DOHH2 (cell line): Measurements from ENCODE around the gene BCAS1.

Source experiments
- H3F3A ChIP-seq: fragments of 200-600 bp; sonication (generic), shearing (Covaris generic); 2 replicates; pipeline ENCODE4 v1.6.0; 2016; ENCODE audit warnings: antibody characterized with exemption, mild to moderate bottlenecking; ENCODE audit not compliant: control insufficient read depth, insufficient read depth
- H3K27ac ChIP-seq: fragments of 200-600 bp; sonication (generic); 2 replicates; pipeline ENCODE4 v1.5.1; 2014; ENCODE audit warnings: low read depth, mild to moderate bottlenecking, low read length, moderate library complexity
- H3K27me3 ChIP-seq: fragments of 200-600 bp; sonication (generic); 2 replicates; pipeline ENCODE4 v1.6.1; 2014; ENCODE audit warnings: mild to moderate bottlenecking, low read length, mixed read lengths; ENCODE audit not compliant: control insufficient read depth
- H3K36me3 ChIP-seq: fragments of 200-600 bp; sonication (generic); 2 replicates; pipeline ENCODE4 v1.6.1; 2014; ENCODE audit warnings: mild to moderate bottlenecking, low read length, moderate library complexity, mixed read lengths; ENCODE audit not compliant: control insufficient read depth
- H3K4me1 ChIP-seq: fragments of 200-600 bp; sonication (generic); 2 replicates; pipeline ENCODE4 v1.6.1; 2014; ENCODE audit warnings: mild to moderate bottlenecking, low read length, mixed read lengths; ENCODE audit not compliant: control insufficient read depth
- H3K4me2 ChIP-seq: fragments of 200-600 bp; sonication (generic); 2 replicates; pipeline ENCODE4 v1.6.0; 2014; ENCODE audit warnings: mild to moderate bottlenecking, low read length, moderate library complexity
- H3K4me3 ChIP-seq: fragments of 200-600 bp; sonication (generic); 2 replicates; pipeline ENCODE4 v1.5.1; 2014; ENCODE audit warnings: mild to moderate bottlenecking, low read length, mixed read lengths
- H3K79me2 ChIP-seq: fragments of 200-600 bp; sonication (generic); 2 replicates; pipeline ENCODE4 v1.6.1; 2014; ENCODE audit warnings: mild to moderate bottlenecking, low read length, mixed read lengths; ENCODE audit not compliant: control insufficient read depth
- H3K9me2 ChIP-seq: fragments of 200-600 bp; sonication (generic); replicated peaks from 2 replicates; pipeline ENCODE4 v1.6.1; 2014; ENCODE audit warnings: mild to moderate bottlenecking, low read length, mixed read lengths; ENCODE audit not compliant: control insufficient read depth
- H3K9me3 ChIP-seq: fragments of 200-600 bp; sonication (generic); 2 replicates; pipeline ENCODE4 v1.6.1; 2014; ENCODE audit warnings: antibody characterized with exemption, low read length, mixed read lengths; ENCODE audit not compliant: control insufficient read depth, insufficient read depth
- H4K20me1 ChIP-seq: fragments of 200-600 bp; sonication (generic); 2 replicates; pipeline ENCODE4 v1.6.0; 2014; ENCODE audit warnings: low read depth, mild to moderate bottlenecking, antibody characterized with exemption, low read length, moderate library complexity; ENCODE audit not compliant: control insufficient read depth, insufficient read depth
- CTCF ChIP-seq: fragments of 200-600 bp; sonication (generic); IDR thresholded peaks from one replicate; pipeline ENCODE4 v1.5.1; 2014; ENCODE audit warnings: antibody characterized with exemption, mild to moderate bottlenecking, low read depth, low read length; ENCODE audit not compliant: poor library complexity, severe bottlenecking
- EZH2phosphoT487 ChIP-seq: fragments of 200-600 bp; sonication (generic); IDR thresholded peaks from 2 replicates; pipeline ENCODE4 v1.6.1; 2017; ENCODE audit warnings: borderline replicate concordance, mild to moderate bottlenecking, antibody characterized with exemption, low read length, moderate library complexity, mixed read lengths

Gene BCAS1

GRCh38 chr20:53916173-53916512 is 154.3 kb downstream of the BCAS1 start:
- H4K20me1 ChIP-seq = no peaks in the 10 kb centered on the region
- TF ChIP-seq EZH2phosphoT487 = no peak
- TF ChIP-seq CTCF = no peak
- peak overlapping the region; percentile 84 for H3K4me2 ChIP-seq
- no peaks in the 10 kb centered on the region for H3K36me3 ChIP-seq
- no peaks in the 10 kb centered on the region for H3K9me2 ChIP-seq
- H3K4me3 ChIP-seq = peak overlapping the region; percentile 76
- H3K9me3 ChIP-seq = no peaks in the 10 kb centered on the region
- peaks cover 9% of the 10 kb centered on the region for H3F3A ChIP-seq
- no peaks in the 10 kb centered on the region for H3K79me2 ChIP-seq
- peaks cover 52% of the 10 kb centered on the region for H3K4me1 ChIP-seq
- H3K27ac ChIP-seq = peak overlapping the region; percentile 54; the same call in 1 of the 2 replicates
- no peaks in the 10 kb centered on the region for H3K27me3 ChIP-seq

- H3K27me3 ChIP-seq = no peaks in the 10 kb centered on the region
- TF ChIP-seq EZH2phosphoT487 = no peak
- peak; percentile 90 for TF ChIP-seq CTCF
- no peaks in the 10 kb centered on the region for H3K9me3 ChIP-seq
- no peaks in the 10 kb centered on the region for H3K9me2 ChIP-seq
- H3K4me3 ChIP-seq = peak overlapping the region; percentile 76
- H3K79me2 ChIP-seq = no peaks in the 10 kb centered on the region
- peaks cover 9% of the 10 kb centered on the region for H3F3A ChIP-seq
- no peaks in the 10 kb centered on the region for H3K36me3 ChIP-seq
- H4K20me1 ChIP-seq = no peaks in the 10 kb centered on the region
- peak overlapping the region; percentile 84 for H3K4me2 ChIP-seq
- H3K4me1 ChIP-seq = peaks cover 48% of the 10 kb centered on the region
- peak overlapping the region; percentile 54 for H3K27ac ChIP-seq
These were observed 154.8 kb downstream of the BCAS1 start for GRCh38 chr20:53915446-53916172.

- peaks cover 6% of the 10 kb centered on the region for H3F3A ChIP-seq
- no peaks in the 10 kb centered on the region for H3K27me3 ChIP-seq
- H3K27ac ChIP-seq = peak overlapping the region; percentile 54
- TF ChIP-seq EZH2phosphoT487 (no peak), CTCF (no peak)
- H4K20me1 ChIP-seq = no peaks in the 10 kb centered on the region
- H3K9me3 ChIP-seq = no peaks in the 10 kb centered on the region
- peak overlapping the region; percentile 84 for H3K4me2 ChIP-seq
- H3K79me2 ChIP-seq = no peaks in the 10 kb centered on the region
- no peaks in the 10 kb centered on the region for H3K9me2 ChIP-seq
- H3K36me3 ChIP-seq = no peaks in the 10 kb centered on the region
- H3K4me1 ChIP-seq = peaks cover 48% of the 10 kb centered on the region
- H3K4me3 ChIP-seq = peak overlapping the region; percentile 76
These were observed 155.5 kb downstream of the BCAS1 start for GRCh38 chr20:53914781-53915445.
